Central memory CD8-positive, alpha-beta T cell (primary cell): Measurements from ENCODE around the gene COL23A1.
"Not testable (repeated sequence)": the region's sequence is repeated elsewhere in the genome, so short reads cannot be mapped to it uniquely, and the experiment has no call there.

ENCODE experiments used
- ATAC-seq: fragments of 150-1000 bp; cut with Tn5 transposase; replicated peaks from 2 replicates; pipeline ENCODE4 v1.10.0; 2022; ENCODE audit warnings: mild to moderate bottlenecking, moderate FRiP score, moderate number of reproducible peaks; ENCODE audit not compliant: poor library complexity, severe bottlenecking; ENCODE audit errors: extremely low read depth
- DNase-seq, 2 donors: peaks; one replicate each; pipeline ENCODE4 v3.0.0; 2021; ENCODE audit warnings: low spot score in 2 of 2
- H3K27ac Mint-ChIP-seq: one replicate; pipeline ENCODE4 v1.8.0; 2022; ENCODE audit warnings: low read depth, mild to moderate bottlenecking, moderate library complexity, mixed read lengths
- H3K27me3 Mint-ChIP-seq: one replicate; pipeline ENCODE4 v1.8.0; 2022; ENCODE audit warnings: mixed read lengths
- H3K36me3 Mint-ChIP-seq: one replicate; pipeline ENCODE4 v1.8.0; 2022; ENCODE audit warnings: mild to moderate bottlenecking, moderate library complexity, mixed read lengths; ENCODE audit not compliant: insufficient read depth
- H3K4me1 Mint-ChIP-seq: one replicate; pipeline ENCODE4 v1.8.0; 2022; ENCODE audit warnings: mixed read lengths
- H3K4me3 Mint-ChIP-seq: one replicate; pipeline ENCODE4 v1.8.0; 2022; ENCODE audit warnings: mild to moderate bottlenecking, moderate library complexity, mixed read lengths
- H3K9me3 Mint-ChIP-seq: one replicate; pipeline ENCODE4 v1.8.0; 2022; ENCODE audit warnings: mixed read lengths

Gene COL23A1

GRCh38 chr5:178317727-178318126 is 272.5 kb downstream of the COL23A1 start:
- not testable (repeated sequence) for H3K4me3 Mint-ChIP-seq, H3K9me3 Mint-ChIP-seq, H3K27ac Mint-ChIP-seq, H3K4me1 Mint-ChIP-seq, H3K36me3 Mint-ChIP-seq, DNase-seq, ATAC-seq
- H3K27me3 Mint-ChIP-seq, result peaks cover 25% of the 10 kb centered on the region

- H3K9me3 Mint-ChIP-seq, result peaks cover 6% of the 10 kb centered on the region
- ATAC-seq, result no peak
- H3K4me1 Mint-ChIP-seq, result no peaks in the 10 kb centered on the region
- H3K4me3 Mint-ChIP-seq, result no peak overlapping the region
- peaks cover 28% of the 10 kb centered on the region for H3K27me3 Mint-ChIP-seq
- H3K27ac Mint-ChIP-seq, result no peak overlapping the region
- H3K36me3 Mint-ChIP-seq, result no peaks in the 10 kb centered on the region
- no peak for DNase-seq
These were observed 275.0 kb downstream of the COL23A1 start for GRCh38 chr5:178314961-178315820.

DNA sequence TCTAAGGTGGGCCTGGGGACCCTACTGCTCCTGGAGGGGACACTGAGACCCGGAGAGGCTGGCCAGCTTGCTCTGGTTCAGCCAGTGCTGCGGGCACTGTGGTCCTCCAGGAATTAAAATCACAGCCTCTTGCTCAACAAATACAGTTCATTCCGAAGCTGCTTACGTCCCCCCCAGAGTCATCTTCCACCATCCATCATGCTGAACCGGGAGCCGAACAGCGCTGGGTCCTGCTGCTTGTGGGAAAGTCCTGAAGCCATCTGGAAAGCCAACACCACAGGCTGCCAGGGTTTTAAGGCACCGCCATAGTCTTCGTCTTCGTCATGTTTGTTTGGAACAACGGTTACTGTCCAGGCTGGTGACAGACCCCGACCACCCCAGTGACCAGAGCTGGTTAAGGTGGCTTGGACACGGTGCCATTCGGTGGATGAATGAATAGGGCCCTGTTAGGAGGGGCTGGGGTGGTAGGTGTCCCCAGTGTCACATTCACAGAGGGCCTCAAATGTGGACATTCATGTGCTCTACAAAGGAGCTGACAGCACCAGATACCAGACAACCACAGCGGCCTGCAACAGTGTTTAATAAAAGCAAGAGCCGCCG is 276.0 kb downstream of the COL23A1 start:
- DNase-seq, result no peak
- Mint-ChIP-seq H3K4me3 (no peak overlapping the region), H3K4me1 (no peaks in the 10 kb centered on the region), H3K27ac (no peak overlapping the region), H3K27me3 (peaks cover 21% of the 10 kb centered on the region), H3K36me3 (no peaks in the 10 kb centered on the region), H3K9me3 (peaks cover 6% of the 10 kb centered on the region)
- no peak for ATAC-seq

GRCh38 chr5:178313316-178313715 is 276.9 kb downstream of the COL23A1 start:
- Mint-ChIP-seq H3K27ac (no peak overlapping the region), H3K27me3 (peaks cover 21% of the 10 kb centered on the region), H3K36me3 (no peaks in the 10 kb centered on the region), H3K4me1 (no peaks in the 10 kb centered on the region), H3K4me3 (no peak overlapping the region), H3K9me3 (peaks cover 6% of the 10 kb centered on the region)
- ATAC-seq (no peak), DNase-seq (no peak)

DNA sequence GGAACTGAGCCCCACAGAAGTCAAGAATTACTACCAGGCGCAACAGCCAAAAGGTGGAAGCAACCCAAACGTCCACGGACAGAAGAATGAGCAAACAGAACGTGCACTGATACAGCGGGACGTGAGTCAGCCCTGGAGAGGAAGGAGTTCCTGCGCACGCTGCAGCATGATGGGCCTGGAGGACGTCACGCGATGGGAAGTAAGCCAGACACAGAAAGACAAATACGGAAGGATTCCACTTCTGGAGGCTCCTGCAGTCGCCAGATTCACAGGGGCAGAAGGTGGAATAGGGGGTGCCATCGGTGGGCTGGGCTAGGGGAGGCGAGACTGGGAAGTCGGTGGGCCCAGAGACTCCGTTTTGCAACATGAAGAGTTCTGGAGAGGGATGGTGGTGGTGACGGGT is 277.3 kb downstream of the COL23A1 start:
- ATAC-seq (no peak), DNase-seq (no peak)
- peaks cover 21% of the 10 kb centered on the region for H3K27me3 Mint-ChIP-seq
- no peak overlapping the region for H3K4me3 Mint-ChIP-seq
- H3K4me1 Mint-ChIP-seq, result no peaks in the 10 kb centered on the region
- no peak overlapping the region for H3K27ac Mint-ChIP-seq
- peaks cover 6% of the 10 kb centered on the region for H3K9me3 Mint-ChIP-seq
- H3K36me3 Mint-ChIP-seq, result no peaks in the 10 kb centered on the region

GRCh38 chr5:178310130-178310865 is 279.9 kb downstream of the COL23A1 start:
- Mint-ChIP-seq H3K36me3 (no peaks in the 10 kb centered on the region), H3K27me3 (peaks cover 35% of the 10 kb centered on the region), H3K27ac (no peak overlapping the region), H3K9me3 (no peaks in the 10 kb centered on the region), H3K4me1 (no peaks in the 10 kb centered on the region), H3K4me3 (no peak overlapping the region)
- ATAC-seq (no peak), DNase-seq (no peak)

DNA sequence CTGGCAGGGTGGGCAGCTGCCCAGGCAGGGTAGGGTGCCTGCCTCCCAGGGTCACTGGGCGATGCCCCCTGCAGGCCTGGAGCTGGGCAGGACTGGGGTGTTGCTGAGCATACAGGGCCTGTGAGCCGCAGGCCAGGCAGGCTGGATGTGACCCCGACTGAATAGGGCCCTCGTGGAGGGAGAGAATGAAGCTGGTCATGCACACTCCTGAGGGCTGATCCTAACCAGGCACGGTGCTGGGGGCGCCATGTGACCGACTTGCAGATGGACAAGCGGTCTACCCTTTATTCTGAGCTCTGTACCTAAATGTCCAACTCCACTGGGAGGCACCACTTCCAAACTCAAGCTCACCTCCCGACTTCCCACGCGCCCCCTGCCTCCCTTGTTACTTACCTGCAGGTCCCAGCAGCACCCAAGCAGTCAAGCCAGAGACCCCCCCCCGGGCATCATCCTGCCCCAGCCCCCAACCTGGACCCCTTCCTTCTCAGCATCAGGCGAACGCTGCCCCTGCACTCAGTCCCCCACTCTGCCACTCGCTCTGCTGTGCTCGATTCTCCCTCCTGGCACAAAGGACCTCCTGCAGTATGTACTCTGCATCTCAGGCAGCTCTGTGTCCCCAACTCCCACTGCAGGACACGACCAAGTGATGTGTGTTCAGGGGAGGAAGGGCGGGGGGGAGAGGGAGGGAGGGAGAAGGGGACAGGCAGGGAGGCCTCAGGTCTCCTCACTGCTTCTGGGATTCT is 280.8 kb downstream of the COL23A1 start:
- no peak for ATAC-seq
- Mint-ChIP-seq H3K27ac (no peak overlapping the region), H3K4me3 (no peak overlapping the region), H3K36me3 (no peaks in the 10 kb centered on the region), H3K4me1 (no peaks in the 10 kb centered on the region), H3K9me3 (no peaks in the 10 kb centered on the region), H3K27me3 (peaks cover 42% of the 10 kb centered on the region)
- no peak for DNase-seq

- H3K9me3 Mint-ChIP-seq, result no peaks in the 10 kb centered on the region
- peaks cover 39% of the 10 kb centered on the region for H3K27me3 Mint-ChIP-seq
- DNase-seq (no peak), ATAC-seq (no peak)
- H3K4me3 Mint-ChIP-seq, result no peak overlapping the region
- no peaks in the 10 kb centered on the region for H3K4me1 Mint-ChIP-seq
- no peak overlapping the region for H3K27ac Mint-ChIP-seq
- H3K36me3 Mint-ChIP-seq, result no peaks in the 10 kb centered on the region
These were observed 281.6 kb downstream of the COL23A1 start for GRCh38 chr5:178308541-178309092.

DNA sequence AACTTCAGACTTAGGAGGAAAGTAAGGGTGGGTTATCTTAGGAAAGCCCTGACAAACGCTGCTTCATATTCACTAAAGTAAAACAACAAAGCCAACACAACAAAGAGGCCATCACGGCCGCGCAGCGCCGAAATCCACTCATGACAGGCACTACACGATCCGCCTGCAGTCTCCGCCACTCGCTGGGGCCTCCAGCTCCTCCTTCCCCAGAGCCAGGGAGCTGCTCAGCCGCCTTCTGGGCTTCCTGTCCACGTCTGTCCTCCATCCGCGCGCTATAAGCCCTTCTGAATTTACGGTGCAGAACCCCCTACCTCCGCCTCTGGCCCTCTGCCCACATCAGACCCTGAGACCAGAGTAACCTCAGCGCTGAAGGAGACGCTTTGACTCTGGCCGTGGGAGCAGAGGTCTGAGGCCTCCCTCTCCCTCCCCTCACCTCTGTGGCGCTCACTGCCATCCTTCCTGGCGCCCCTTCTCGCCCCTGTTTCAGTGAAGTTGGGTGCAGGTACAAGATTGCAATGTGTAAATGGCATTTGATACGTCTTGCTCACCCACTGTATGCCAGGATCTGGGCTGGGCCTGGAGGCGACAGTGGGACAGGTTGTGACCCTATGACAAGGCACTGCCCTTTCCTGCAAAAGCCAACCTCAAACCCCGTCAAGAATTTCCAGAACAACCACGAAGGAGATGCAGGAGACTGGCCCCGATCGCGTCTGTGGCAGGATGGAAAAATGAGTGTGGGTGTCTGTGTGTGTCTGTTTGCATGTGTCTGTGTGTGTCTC is 282.7 kb downstream of the COL23A1 start:
- DNase-seq (no peak), ATAC-seq (no peak)
- H3K9me3 Mint-ChIP-seq, result no peaks in the 10 kb centered on the region
- H3K27me3 Mint-ChIP-seq, result peaks cover 33% of the 10 kb centered on the region
- no peaks in the 10 kb centered on the region for H3K4me1 Mint-ChIP-seq
- no peak overlapping the region for H3K4me3 Mint-ChIP-seq
- H3K27ac Mint-ChIP-seq, result no peak overlapping the region
- no peaks in the 10 kb centered on the region for H3K36me3 Mint-ChIP-seq

DNA sequence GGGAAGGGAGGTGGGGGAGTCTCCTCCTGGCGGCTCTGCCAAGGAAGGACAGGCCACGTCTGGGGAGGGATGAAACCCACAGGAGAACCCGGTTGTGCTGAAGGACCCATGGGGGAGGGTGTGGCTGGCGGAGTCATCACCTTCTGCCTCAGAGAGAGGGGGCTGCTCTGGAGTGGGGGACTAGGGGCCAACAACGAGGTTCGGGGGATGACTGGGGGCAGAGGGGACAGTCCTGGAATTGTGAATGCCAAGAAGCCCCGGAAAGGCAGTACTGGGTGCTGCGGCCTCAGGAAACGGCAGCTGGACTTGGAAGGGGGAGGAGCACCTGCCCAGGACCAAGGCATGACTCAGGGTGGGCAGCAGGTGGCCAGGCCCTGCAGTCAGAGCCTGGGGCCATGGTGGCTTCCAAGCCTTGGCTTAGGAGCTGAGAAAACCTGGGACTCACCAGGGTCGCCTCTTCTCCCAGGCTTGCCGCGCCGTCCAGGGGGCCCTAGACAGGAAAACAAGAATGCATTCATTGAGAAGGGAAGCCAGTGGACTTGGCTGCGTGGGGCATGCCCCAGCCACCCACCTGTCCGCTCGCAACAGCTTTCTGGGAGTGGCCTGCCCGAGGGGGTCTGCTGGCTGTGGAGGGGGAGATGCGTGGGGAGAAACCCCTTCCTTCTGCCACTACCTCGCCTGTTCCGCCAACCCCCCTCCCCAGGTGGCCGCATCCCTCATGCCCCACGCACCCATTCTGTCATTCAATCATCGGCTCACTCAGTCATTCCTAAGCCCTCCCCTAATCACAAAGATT is 283.6 kb downstream of the COL23A1 start:
- H3K4me1 Mint-ChIP-seq, result no peaks in the 10 kb centered on the region
- no peak overlapping the region for H3K4me3 Mint-ChIP-seq
- no peak for ATAC-seq
- H3K9me3 Mint-ChIP-seq, result no peaks in the 10 kb centered on the region
- no peaks in the 10 kb centered on the region for H3K36me3 Mint-ChIP-seq
- no peak for DNase-seq
- H3K27me3 Mint-ChIP-seq, result peaks cover 38% of the 10 kb centered on the region
- no peak overlapping the region for H3K27ac Mint-ChIP-seq

DNA sequence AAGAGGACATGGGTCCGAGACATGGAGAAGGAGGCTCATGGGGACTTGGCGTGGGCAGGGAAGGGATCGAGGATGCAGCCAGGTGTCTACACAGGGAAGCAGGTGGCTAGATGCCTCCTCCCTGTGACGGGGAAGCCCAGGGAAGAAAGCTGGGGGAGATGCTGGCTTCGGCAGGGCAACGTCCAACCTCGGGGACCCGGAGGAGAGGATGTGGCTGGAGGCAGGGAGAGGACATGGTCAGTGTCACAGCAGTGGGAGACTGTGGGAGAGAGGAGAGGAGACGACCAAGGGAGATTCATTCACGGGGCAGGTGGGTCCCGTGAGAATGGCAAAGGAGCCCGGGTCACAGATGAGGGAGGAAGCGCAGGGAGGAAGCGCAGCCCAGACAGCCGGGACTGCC is 284.4 kb downstream of the COL23A1 start:
- Mint-ChIP-seq H3K36me3 (no peaks in the 10 kb centered on the region), H3K27me3 (peaks cover 47% of the 10 kb centered on the region), H3K4me3 (no peak overlapping the region), H3K4me1 (no peaks in the 10 kb centered on the region), H3K27ac (no peak overlapping the region), H3K9me3 (no peaks in the 10 kb centered on the region)
- DNase-seq (no peak), ATAC-seq (no peak)
